GM12874 (cell line): ENCODE results near the gene USP4.

ENCODE experiments used
- CTCF ChIP-seq: IDR thresholded peaks from 2 replicates; pipeline ENCODE4 v1.5.1; 2011; ENCODE audit warnings: low read depth, mild to moderate bottlenecking, control low read depth, low read length, moderate library complexity; ENCODE audit not compliant: insufficient read depth

USP4 gene

GRCh38 chr3:49358884-49359225 lies 19.0 kb upstream of the USP4 start:
- TF ChIP-seq CTCF, result no peak

GRCh38 chr3:49358217-49358883 lies 18.5 kb upstream of the USP4 start, which contains the start of gene GPX1:
TSS of gene GPX1 (minus strand) at chr3:49358353. CDS start at chr3:49358278, 75 bp downstream.
- no peak for TF ChIP-seq CTCF

- TF ChIP-seq CTCF, result no peak
Measured at GRCh38 chr3:49352890-49353421, 13.1 kb upstream of the USP4 start.

- no peak for TF ChIP-seq CTCF
Measured at GRCh38 chr3:49352281-49352680, 12.4 kb upstream of the USP4 start.

- no peak for TF ChIP-seq CTCF
Measured at GRCh38 chr3:49351521-49352011, 11.7 kb upstream of the USP4 start.

GRCh38 chr3:49349348-49350114 lies 9.7 kb upstream of the USP4 start:
- TF ChIP-seq CTCF, result no peak

GRCh38 chr3:49346797-49347251 lies 7.0 kb upstream of the USP4 start:
- TF ChIP-seq CTCF, result no peak
